ENCODE data around the gene CDK2.
"Not testable (repeated sequence)": the region's sequence is repeated elsewhere in the genome, so short reads cannot be mapped to it uniquely, and the experiment has no call there.

Gene CDK2

GRCh38 chr12:55997535-55997859, 30.9 kb downstream of the CDK2 start:
- TF ChIP-seq, protein P1, sequence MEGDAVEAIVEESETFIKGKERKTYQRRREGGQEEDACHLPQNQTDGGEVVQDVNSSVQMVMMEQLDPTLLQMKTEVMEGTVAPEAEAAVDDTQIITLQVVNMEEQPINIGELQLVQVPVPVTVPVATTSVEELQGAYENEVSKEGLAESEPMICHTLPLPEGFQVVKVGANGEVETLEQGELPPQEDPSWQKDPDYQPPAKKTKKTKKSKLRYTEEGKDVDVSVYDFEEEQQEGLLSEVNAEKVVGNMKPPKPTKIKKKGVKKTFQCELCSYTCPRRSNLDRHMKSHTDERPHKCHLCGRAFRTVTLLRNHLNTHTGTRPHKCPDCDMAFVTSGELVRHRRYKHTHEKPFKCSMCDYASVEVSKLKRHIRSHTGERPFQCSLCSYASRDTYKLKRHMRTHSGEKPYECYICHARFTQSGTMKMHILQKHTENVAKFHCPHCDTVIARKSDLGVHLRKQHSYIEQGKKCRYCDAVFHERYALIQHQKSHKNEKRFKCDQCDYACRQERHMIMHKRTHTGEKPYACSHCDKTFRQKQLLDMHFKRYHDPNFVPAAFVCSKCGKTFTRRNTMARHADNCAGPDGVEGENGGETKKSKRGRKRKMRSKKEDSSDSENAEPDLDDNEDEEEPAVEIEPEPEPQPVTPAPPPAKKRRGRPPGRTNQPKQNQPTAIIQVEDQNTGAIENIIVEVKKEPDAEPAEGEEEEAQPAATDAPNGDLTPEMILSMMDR (IDR thresholded peaks at IDR 0.05; ENCODE audit: insufficient read depth, low read length, missing control alignments), result no peak
- ChIA-PET POLR2A (interaction anchor here (0.7 to 3.6 kb wide), 7 partner anchors 10 to 180 kb away, joined by 3 to 18 read pairs (median 4); partner anchors contain the start of genes ORMDL2, PA2G4, RAB5B and SARNP), CTCF (interaction anchor here (0.8 to 8.6 kb wide), 16 partner anchors 11 to 256 kb away, joined by 3 to 213 read pairs (median 16); partner anchors contain the start of genes DGKA, ERBB3, IKZF4 and RAB5B)
- H3K4me3 ChIP-seq (ENCODE audit: low read depth, low read length), result peak overlapping the region; percentile 93
- no peak for DNase-seq (ENCODE audit: low read depth, low spot score)

- not testable (repeated sequence) for H3K4me3 ChIP-seq (ENCODE audit: low read depth, low read length); DNase-seq (ENCODE audit: low read depth, low spot score)
- ChIA-PET POLR2A (interaction anchor here (3.6 kb wide), 1 partner anchor 8 kb away, joined by 18 read pairs; no protein-coding TSS in a partner anchor), CTCF (interaction anchor here (4.4 to 8.6 kb wide), 3 partner anchors 9 to 28 kb away, joined by 89 to 213 read pairs (median 168); no protein-coding TSS in a partner anchor)
Observed at GRCh38 chr12:55999522-55999921, 32.9 kb downstream of the CDK2 start.

GRCh38 chr12:55999999-56000540, 33.4 kb downstream of the CDK2 start:
- DNase-seq (ENCODE audit: low read depth, low spot score); H3K4me3 ChIP-seq (ENCODE audit: low read depth, low read length): not testable (repeated sequence)
- ChIA-PET POLR2A (interaction anchor here (3.6 kb wide), 1 partner anchor 7 kb away, joined by 18 read pairs; no protein-coding TSS in a partner anchor), CTCF (interaction anchor here (6.6 to 8.6 kb wide), 2 partner anchors 18 to 27 kb away, joined by 168 to 213 read pairs; no protein-coding TSS in a partner anchor)

DNA sequence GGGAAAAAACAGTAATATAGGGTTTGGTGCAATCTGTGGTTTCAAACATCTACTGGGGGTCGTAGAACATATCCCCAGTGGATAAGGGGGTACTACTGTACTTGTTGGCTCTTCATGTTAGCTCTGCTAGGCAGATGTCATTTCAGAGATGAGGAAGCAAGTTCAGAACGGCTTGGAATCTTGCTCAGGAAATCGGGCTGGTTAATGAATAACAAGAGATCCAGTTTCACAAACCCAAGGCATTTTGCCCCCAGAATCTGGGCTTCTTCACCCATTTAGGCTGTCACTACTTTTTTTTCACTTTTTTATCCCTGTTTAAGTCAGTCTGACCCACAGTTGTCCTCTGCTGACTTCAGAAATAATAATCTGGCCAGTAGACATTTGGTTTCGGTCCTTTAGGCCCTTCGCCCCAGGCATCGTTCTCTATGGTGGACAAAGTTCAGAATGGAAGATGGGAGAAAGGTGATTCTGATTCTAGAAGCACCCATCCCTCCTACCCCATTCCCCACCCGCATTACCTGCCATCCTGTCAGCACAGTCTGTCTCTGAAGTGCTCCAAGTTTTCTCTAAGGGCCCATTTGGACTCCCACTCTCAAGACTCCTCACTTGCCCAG, 35.0 kb downstream of the CDK2 start:
- CTCF ChIA-PET, result no interaction called here
- TF ChIP-seq, protein P1 (IDR thresholded peaks at IDR 0.05; ENCODE audit: insufficient read depth, low read length, missing control alignments), result no peak

DNA sequence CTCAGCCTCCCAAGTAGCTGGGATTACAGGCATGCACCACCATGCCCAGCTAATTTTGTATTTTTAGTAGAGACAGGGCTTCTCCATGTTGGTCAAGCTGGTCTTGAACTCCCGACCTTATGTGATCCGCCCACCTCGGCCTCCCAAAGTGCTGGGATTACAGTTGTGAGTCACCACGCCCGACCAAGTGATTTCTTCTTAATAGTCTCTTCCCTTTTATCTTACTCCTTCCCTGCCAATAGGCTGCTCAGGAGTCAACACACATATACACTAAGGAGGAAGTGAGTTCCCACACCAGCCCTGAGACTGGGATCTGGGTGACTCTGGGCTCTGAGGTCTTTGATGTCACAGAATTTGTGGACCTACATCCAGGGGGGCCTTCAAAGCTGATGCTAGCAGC, 36.7 kb downstream of the CDK2 start:
- POLR2A ChIA-PET; DNase-seq (ENCODE audit: low read depth, low spot score); H3K4me3 ChIP-seq (ENCODE audit: low read depth, low read length): not testable (repeated sequence)
- CTCF ChIA-PET, result interaction anchor here (0.6 to 1.0 kb wide), 2 partner anchors 8 to 262 kb away, joined by 3 read pairs; no protein-coding TSS in a partner anchor

More for the DNA sequence above, 35.0 kb downstream of the CDK2 start:
- H3K4me3 ChIP-seq (ENCODE audit: low read depth, low read length), result no peak overlapping the region
- POLR2A ChIA-PET, result no interaction called here
- DNase-seq (ENCODE audit: low read depth, low spot score), result no peak

DNA sequence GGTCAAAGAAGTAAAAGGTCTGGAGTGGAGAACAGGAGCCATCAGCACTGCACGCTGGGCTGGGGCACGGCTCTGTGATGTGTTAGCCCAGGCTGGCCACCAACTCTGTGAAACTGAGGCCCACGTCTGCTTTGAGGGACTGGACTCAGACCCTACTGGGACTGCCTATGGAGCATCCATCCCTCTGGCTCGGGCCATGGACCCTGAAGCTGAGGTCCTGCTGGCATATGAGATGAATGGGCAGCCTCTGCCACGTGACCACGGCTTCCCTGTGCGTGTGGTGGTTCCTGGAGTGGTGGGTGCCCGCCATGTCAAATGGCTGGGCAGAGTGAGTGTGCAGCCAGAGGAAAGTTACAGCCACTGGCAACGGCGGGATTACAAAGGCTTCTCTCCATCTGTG, 37.6 kb downstream of the CDK2 start:
- CTCF ChIA-PET, result interaction anchor here (1.0 to 8.1 kb wide), 2 partner anchors 7 to 9 kb away, joined by 3 to 89 read pairs; partner anchors contain the start of gene SUOX

DNA sequence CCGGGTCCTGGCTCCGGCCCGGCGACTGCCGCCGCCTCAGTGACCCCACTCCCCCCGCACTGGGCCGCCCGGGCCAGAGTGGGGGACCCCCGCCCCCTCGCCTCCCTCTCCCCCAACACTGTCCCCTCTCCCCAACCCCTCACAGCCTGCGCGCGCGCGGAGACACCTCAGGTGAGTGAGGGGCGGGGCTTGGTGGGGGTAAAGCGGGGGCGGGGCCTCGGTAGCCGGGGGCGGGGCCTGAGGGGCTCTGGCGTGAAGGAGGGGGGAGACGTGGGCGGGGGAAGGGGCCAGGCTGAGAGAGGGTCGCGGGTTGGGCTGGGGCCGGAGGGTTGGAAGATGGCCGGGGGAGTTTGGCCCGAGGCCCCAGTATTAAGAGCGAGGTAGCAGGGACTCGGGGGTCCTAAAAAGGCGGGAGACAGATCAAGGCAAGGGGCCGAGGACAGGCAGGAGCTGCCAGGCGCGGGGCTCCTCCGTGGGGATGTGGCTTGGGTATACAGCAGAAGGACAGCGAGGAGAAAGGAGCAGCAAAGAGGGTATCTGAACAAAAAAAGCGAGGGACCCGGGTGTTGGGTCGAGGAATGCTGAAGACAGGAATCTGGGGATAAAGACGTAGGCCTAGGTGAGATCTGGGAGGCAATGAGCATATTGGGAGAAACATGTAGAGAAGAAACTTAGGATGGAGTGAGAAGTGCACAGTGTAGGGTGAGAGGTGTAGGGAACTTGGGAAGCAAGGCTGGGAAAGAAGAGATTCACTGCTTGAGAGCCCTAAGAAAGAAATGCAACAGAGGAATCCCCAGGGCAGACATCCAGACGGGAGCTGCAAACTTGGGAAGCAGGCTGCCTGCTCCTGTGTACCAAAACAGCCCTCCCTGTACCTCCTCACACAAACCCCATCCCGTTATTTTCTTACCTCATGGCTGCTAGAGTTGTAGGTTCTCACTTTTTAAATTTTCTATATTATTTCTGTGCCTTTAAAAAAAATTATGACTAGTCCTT, 41.2 kb downstream of the CDK2 start:
- DNase-seq (ENCODE audit: low read depth, low spot score), result no peak

More for the DNA sequence above, 37.6 kb downstream of the CDK2 start:
- H3K4me3 ChIP-seq (ENCODE audit: low read depth, low read length), result no peak overlapping the region
- DNase-seq (ENCODE audit: low read depth, low spot score), result no peak
- POLR2A ChIA-PET, result no interaction called here
- TF ChIP-seq, protein P1 (IDR thresholded peaks at IDR 0.05; ENCODE audit: insufficient read depth, low read length, missing control alignments), result no peak

More for the DNA sequence above, 41.2 kb downstream of the CDK2 start:
- ChIA-PET POLR2A (interaction anchor here (2.8 kb wide), 1 partner anchor 10 kb away, joined by 18 read pairs; the partner anchor contains the start of gene SUOX), CTCF (interaction anchor here (1.5 to 10.9 kb wide), 5 partner anchors 11 to 34 kb away, joined by 5 to 103 read pairs (median 19); partner anchors contain the start of genes RAB5B and SUOX)
- peak overlapping the region; percentile 69 for H3K4me3 ChIP-seq (ENCODE audit: low read depth, low read length)
- TF ChIP-seq, protein P1 (IDR thresholded peaks at IDR 0.05; ENCODE audit: insufficient read depth, low read length, missing control alignments), result no peak

Measured in AG04449 (cell line).